ENCODE results near the gene STK4.
A peak's percentile ranks its signal among the peaks of the same experiment; 100 is the strongest.

The STK4 gene

GRCh38 chr20:45111285-45111684, 145.0 kb downstream of the STK4 start:
- TF ChIP-seq POLR2AphosphoS5 (IDR thresholded peaks at IDR 0.05; ENCODE audit: low read depth), result no peak
- no peak for TF ChIP-seq CTCF (IDR thresholded peaks at IDR 0.05; ENCODE audit: insufficient read depth, low read length)
- no peak for TF ChIP-seq GABPA (IDR thresholded peaks at IDR 0.05; ENCODE audit: low read depth)
- no peak for TF ChIP-seq REST (IDR thresholded peaks at IDR 0.05; ENCODE audit: insufficient replicate concordance, low read depth)
- TF ChIP-seq SPI1 (IDR thresholded peaks at IDR 0.05; ENCODE audit: borderline replicate concordance, low read depth), result no peak
- H3K27ac ChIP-seq (replicated peaks), result no peak overlapping the region
- H3K27me3 ChIP-seq (ENCODE audit: insufficient read depth, poor library complexity, severe bottlenecking), result peaks cover 3% of the 10 kb centered on the region
- no peak overlapping the region for H3K4me3 ChIP-seq (replicated peaks; ENCODE audit: insufficient read depth, low read length)
- no peak for DNase-seq (ENCODE audit: low read depth in 1 of 2, low spot score in 1 of 2)

- Histone ChIP-seq H3K4me3 (replicated peaks; ENCODE audit: insufficient read depth, low read length) (no peak overlapping the region), H3K27me3 (ENCODE audit: insufficient read depth, poor library complexity, severe bottlenecking) (peaks cover 3% of the 10 kb centered on the region), H3K27ac (replicated peaks) (no peak overlapping the region)
- peak in 1 of 2 experiments; percentile 19 for DNase-seq (ENCODE audit: low read depth in 1 of 2, low spot score in 1 of 2)
- TF ChIP-seq CTCF (IDR thresholded peaks at IDR 0.05; ENCODE audit: insufficient read depth, low read length) (peak; percentile 19), SPI1 (IDR thresholded peaks at IDR 0.05; ENCODE audit: borderline replicate concordance, low read depth) (no peak)
These were observed 145.6 kb downstream of the STK4 start for GRCh38 chr20:45111799-45112471.

DNA sequence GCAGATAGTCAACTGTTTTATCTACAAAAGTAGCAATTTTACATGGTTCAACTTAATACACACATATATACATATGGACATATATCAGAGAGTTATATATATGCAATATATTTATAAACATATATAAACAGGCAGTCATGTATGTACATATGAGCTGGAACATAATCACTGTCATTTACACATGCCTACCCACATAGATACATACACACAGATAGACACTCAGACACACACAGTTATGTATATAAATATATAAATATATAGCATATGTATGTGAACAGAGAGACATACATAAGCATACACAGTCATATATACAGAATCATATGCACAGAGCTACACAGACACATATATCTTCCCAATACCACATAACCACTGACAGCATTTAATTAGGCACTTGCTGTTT, 146.4 kb downstream of the STK4 start:
- peaks cover 3% of the 10 kb centered on the region for H3K27me3 ChIP-seq (ENCODE audit: insufficient read depth, poor library complexity, severe bottlenecking)
- H3K4me3 ChIP-seq (replicated peaks; ENCODE audit: insufficient read depth, low read length), result no peak overlapping the region
- TF ChIP-seq SPI1 (IDR thresholded peaks at IDR 0.05; ENCODE audit: borderline replicate concordance, low read depth) (no peak), CTCF (IDR thresholded peaks at IDR 0.05; ENCODE audit: insufficient read depth, low read length) (no peak), GABPA (IDR thresholded peaks at IDR 0.05; ENCODE audit: low read depth) (no peak), REST (IDR thresholded peaks at IDR 0.05; ENCODE audit: insufficient replicate concordance, low read depth) (no peak), POLR2AphosphoS5 (IDR thresholded peaks at IDR 0.05; ENCODE audit: low read depth) (no peak)
- H3K27ac ChIP-seq (replicated peaks), result no peak overlapping the region
- no peak for DNase-seq (ENCODE audit: low read depth in 1 of 2, low spot score in 1 of 2)

- H3K4me3 ChIP-seq (replicated peaks; ENCODE audit: insufficient read depth, low read length), result no peak overlapping the region
- DNase-seq (ENCODE audit: low read depth in 1 of 2, low spot score in 1 of 2), result no peak
- H3K27ac ChIP-seq (replicated peaks), result no peak overlapping the region
- H3K27me3 ChIP-seq (ENCODE audit: insufficient read depth, poor library complexity, severe bottlenecking), result peaks cover 3% of the 10 kb centered on the region
- no peak for TF ChIP-seq POLR2AphosphoS5 (IDR thresholded peaks at IDR 0.05; ENCODE audit: low read depth)
- TF ChIP-seq SPI1 (IDR thresholded peaks at IDR 0.05; ENCODE audit: borderline replicate concordance, low read depth), result no peak
- no peak for TF ChIP-seq CTCF (IDR thresholded peaks at IDR 0.05; ENCODE audit: insufficient read depth, low read length)
- no peak for TF ChIP-seq GABPA (IDR thresholded peaks at IDR 0.05; ENCODE audit: low read depth)
- no peak for TF ChIP-seq REST (IDR thresholded peaks at IDR 0.05; ENCODE audit: insufficient replicate concordance, low read depth)
These were observed 147.6 kb downstream of the STK4 start for GRCh38 chr20:45113865-45114264.

Data from HL-60 (cell line).